ENCODE measurements around the gene SLC8A2. TPM values are rescaled to one million over a fixed set of nuclear protein-coding genes. Genes with fewer than 3 reads are reported as not detected.

SLC8A2 gene
- polyA plus RNA-seq, 1 donor (not counting 4 experiments of a cell fraction or from before 2014, with no cell fraction given), result 0.17 TPM

- Histone ChIP-seq H3K4me2 (ENCODE audit: control insufficient read depth, extremely low read depth, insufficient read depth, low read depth, low read length) (no peak overlapping the region), H3K9ac (ENCODE audit: control insufficient read depth, extremely low read depth, insufficient read depth, low read length) (no peak overlapping the region), H3K79me2 (ENCODE audit: control insufficient read depth, insufficient read depth, low read length) (no peaks in the 10 kb centered on the region), H3K9me3 (ENCODE audit: control insufficient read depth, low read depth, low read length) (no peaks in the 10 kb centered on the region), H3K9me1 (ENCODE audit: control insufficient read depth, extremely low read depth, insufficient read depth, low read length) (no peaks in the 10 kb centered on the region), H2AFZ (ENCODE audit: control insufficient read depth, low read length) (no peak overlapping the region), H3K4me3 (ENCODE audit: control insufficient read depth in 2 of 3, extremely low read depth in 1 of 3, insufficient read depth in 2 of 3, low read depth in 1 of 3, low read length in 3 of 3) (no peak overlapping the region), H3K27me3 (ENCODE audit: control insufficient read depth, extremely low read depth, insufficient read depth, low read length) (no peaks in the 10 kb centered on the region), H4K20me1 (ENCODE audit: control insufficient read depth, extremely low read depth, insufficient read depth, low read length) (peaks cover 4% of the 10 kb centered on the region), H3K27ac (ENCODE audit: control insufficient read depth, insufficient read depth, low read length) (no peak overlapping the region), H3K36me3 (ENCODE audit: control insufficient read depth in 2 of 2, extremely low read depth in 1 of 2, insufficient read depth in 2 of 2, low read length in 2 of 2) (peaks cover 40 to 47% of the 10 kb centered on the region in 2 experiments), H3K4me1 (ENCODE audit: control insufficient read depth, extremely low read depth, insufficient read depth, low read length) (no peaks in the 10 kb centered on the region)
- DNase-seq (ENCODE audit: low read depth, low spot score), result no peak
- no peak for FAIRE-seq
- dilution Hi-C loops (cut with MboI; ENCODE audit: extremely low pct_ligation_motif_present, low sequenced_read_pairs), result no loop called here
- no peak for TF ChIP-seq EZH2 (IDR thresholded peaks at IDR 0.05; ENCODE audit: low read length)
- no peak for TF ChIP-seq CTCF (optimal IDR thresholded peaks at IDR 0.05 in 1 of 3, IDR thresholded peaks at IDR 0.05 in 1 of 3, conservative IDR thresholded peaks at IDR 0.05 in 1 of 3; ENCODE audit: extremely low read depth in 1 of 3, insufficient read depth in 2 of 3, low read length in 3 of 3)
These were observed 21.1 kb upstream of the SLC8A2 start for GRCh38 chr19:47492571-47493377.

GRCh38 chr19:47492137-47492533 is 20.4 kb upstream of the SLC8A2 start:
- H3K27me3 ChIP-seq (ENCODE audit: control insufficient read depth, extremely low read depth, insufficient read depth, low read length), result no peaks in the 10 kb centered on the region
- no peak overlapping the region for H3K27ac ChIP-seq (ENCODE audit: control insufficient read depth, insufficient read depth, low read length)
- H3K79me2 ChIP-seq (ENCODE audit: control insufficient read depth, insufficient read depth, low read length), result no peaks in the 10 kb centered on the region
- no peak overlapping the region for H3K4me3 ChIP-seq (ENCODE audit: control insufficient read depth in 2 of 3, extremely low read depth in 1 of 3, insufficient read depth in 2 of 3, low read depth in 1 of 3, low read length in 3 of 3)
- no peaks in the 10 kb centered on the region for H3K9me1 ChIP-seq (ENCODE audit: control insufficient read depth, extremely low read depth, insufficient read depth, low read length)
- dilution Hi-C loops (cut with MboI; ENCODE audit: extremely low pct_ligation_motif_present, low sequenced_read_pairs), result no loop called here
- H4K20me1 ChIP-seq (ENCODE audit: control insufficient read depth, extremely low read depth, insufficient read depth, low read length), result peaks cover 4% of the 10 kb centered on the region
- H3K9me3 ChIP-seq (ENCODE audit: control insufficient read depth, low read depth, low read length), result no peaks in the 10 kb centered on the region
- H3K36me3 ChIP-seq (ENCODE audit: control insufficient read depth in 2 of 2, extremely low read depth in 1 of 2, insufficient read depth in 2 of 2, low read length in 2 of 2), result peaks cover 40 to 47% of the 10 kb centered on the region in 2 experiments
- no peak overlapping the region for H3K9ac ChIP-seq (ENCODE audit: control insufficient read depth, extremely low read depth, insufficient read depth, low read length)
- FAIRE-seq (no peak), DNase-seq (ENCODE audit: low read depth, low spot score) (no peak)
- no peak overlapping the region for H2AFZ ChIP-seq (ENCODE audit: control insufficient read depth, low read length)
- H3K4me1 ChIP-seq (ENCODE audit: control insufficient read depth, extremely low read depth, insufficient read depth, low read length), result no peaks in the 10 kb centered on the region
- no peak overlapping the region for H3K4me2 ChIP-seq (ENCODE audit: control insufficient read depth, extremely low read depth, insufficient read depth, low read depth, low read length)
- TF ChIP-seq EZH2 (IDR thresholded peaks at IDR 0.05; ENCODE audit: low read length) (no peak), CTCF (optimal IDR thresholded peaks at IDR 0.05 in 1 of 3, IDR thresholded peaks at IDR 0.05 in 1 of 3, conservative IDR thresholded peaks at IDR 0.05 in 1 of 3; ENCODE audit: extremely low read depth in 1 of 3, insufficient read depth in 2 of 3, low read length in 3 of 3) (no peak)
